Measurements from ENCODE around the gene C10orf90. TPM values are rescaled to one million over a fixed set of nuclear protein-coding genes. Genes with fewer than 3 reads are reported as not detected.

The C10orf90 gene
- total RNA-seq, 2 donors from 2014 or later = 0.43 TPM; not detected in 1

- no peak for DNase-seq (ENCODE audit: low spot score)
- H3K36me3 ChIP-seq = no peaks in the 10 kb centered on the region
- peaks cover 0 to 14% of the 10 kb centered on the region in 2 donors for H3K9me3 ChIP-seq
- no peak overlapping the region for H3K27ac ChIP-seq
- TF ChIP-seq CTCF (IDR thresholded peaks at IDR 0.05) = no peak
- no peaks in the 10 kb centered on the region for H3K4me1 ChIP-seq
- H3K27me3 ChIP-seq = no peaks in the 10 kb centered on the region
- no peak overlapping the region for H3K4me3 ChIP-seq
Observed at GRCh38 chr10:126576336-126576735, 94.2 kb downstream of the C10orf90 start.

GRCh38 chr10:126570621-126571602 lies 99.6 kb downstream of the C10orf90 start:
- no peak for DNase-seq (ENCODE audit: low spot score)
- no peaks in the 10 kb centered on the region for H3K36me3 ChIP-seq
- TF ChIP-seq CTCF (IDR thresholded peaks at IDR 0.05) = no peak
- no peak overlapping the region for H3K27ac ChIP-seq
- H3K4me3 ChIP-seq = no peak overlapping the region
- no peaks in the 10 kb centered on the region for H3K4me1 ChIP-seq
- H3K27me3 ChIP-seq = no peaks in the 10 kb centered on the region
- H3K9me3 ChIP-seq = peaks cover 0 to 6% of the 10 kb centered on the region in 2 donors

GRCh38 chr10:126570245-126570570 lies 100.3 kb downstream of the C10orf90 start:
- Histone ChIP-seq H3K27me3 (no peaks in the 10 kb centered on the region), H3K27ac (no peak overlapping the region)

GRCh38 chr10:126569513-126570244 lies 100.8 kb downstream of the C10orf90 start:
- no peaks in the 10 kb centered on the region for H3K4me1 ChIP-seq
- no peak overlapping the region for H3K4me3 ChIP-seq
- no peaks in the 10 kb centered on the region for H3K36me3 ChIP-seq
- no peak for TF ChIP-seq CTCF (IDR thresholded peaks at IDR 0.05)
- no peaks in the 10 kb centered on the region for H3K27me3 ChIP-seq
- no peak overlapping the region for H3K27ac ChIP-seq
- peaks cover 0 to 3% of the 10 kb centered on the region in 2 donors for H3K9me3 ChIP-seq
- DNase-seq (ENCODE audit: low spot score) = no peak

More at GRCh38 chr10:126570245-126570570, 100.3 kb downstream of the C10orf90 start:
- H3K4me3 ChIP-seq = no peak overlapping the region
- no peak for TF ChIP-seq CTCF (IDR thresholded peaks at IDR 0.05)
- H3K4me1 ChIP-seq = no peaks in the 10 kb centered on the region
- DNase-seq (ENCODE audit: low spot score) = no peak
- peaks cover 0 to 6% of the 10 kb centered on the region in 2 donors for H3K9me3 ChIP-seq
- no peaks in the 10 kb centered on the region for H3K36me3 ChIP-seq

GRCh38 chr10:126568809-126569385 lies 101.6 kb downstream of the C10orf90 start:
- Histone ChIP-seq H3K9me3 (no peaks in the 10 kb centered on the region), H3K36me3 (no peaks in the 10 kb centered on the region), H3K4me1 (no peaks in the 10 kb centered on the region), H3K27me3 (no peaks in the 10 kb centered on the region), H3K27ac (no peak overlapping the region), H3K4me3 (no peak overlapping the region)
- DNase-seq (ENCODE audit: low spot score) = no peak
- no peak for TF ChIP-seq CTCF (IDR thresholded peaks at IDR 0.05)

Data from right atrium auricular region (tissue), 2 donors.